BJ (cell line): Measurements from ENCODE around the gene IL1A. TPM values are rescaled to one million over a fixed set of nuclear protein-coding genes. Genes with fewer than 3 reads are reported as not detected.

ENCODE experiments used
- CTCF ChIA-PET: fragments of 350-600 bp; formaldehyde crosslinking; extraction: SDS; loops from one replicate; lab custom pipeline; 2021; ENCODE audit warnings: antibody characterized with exemption, inconsistent platforms; lab: Yijun Ruan, JAX
- POLR2A ChIA-PET: fragments of 300-600 bp; sonication (Branson Sonifier 250); formaldehyde crosslinking; extraction: SDS; loops from one replicate; lab custom pipeline; 2021; ENCODE audit warnings: antibody characterized with exemption; lab: Charles Lee
- DNase-seq: peaks from one replicate; pipeline ENCODE4 v3.0.0-alpha.2; 2011; ENCODE audit warnings: low read depth
- H3K27me3 ChIP-seq: 2 replicates; pipeline ENCODE4 v1.6.0; 2011; ENCODE audit warnings: low read length; ENCODE audit not compliant: control insufficient read depth, insufficient read depth
- H3K36me3 ChIP-seq: 2 replicates; pipeline ENCODE4 v1.5.1; 2011; ENCODE audit warnings: low read length; ENCODE audit not compliant: control insufficient read depth, insufficient read depth
- H3K4me3 ChIP-seq: 2 replicates; pipeline ENCODE4 v1.5.1; 2011; ENCODE audit warnings: low read depth, mild to moderate bottlenecking, control low read depth, low read length
- polyA plus RNA-seq: library from polyadenylated mRNA; depleted of rRNA; stranded (reverse); fragments of >200 nt; gene quantifications from 2 replicates; pipeline ENCODE4 v1.2.3, GENCODE V29; 2011
- TF ChIP-seq, protein P1 (sequence below): IDR thresholded peaks from 2 replicates; pipeline ENCODE4 v1.5.1; 2011; ENCODE audit warnings: low read depth, mild to moderate bottlenecking, control low read depth, inconsistent platforms, low read length, moderate library complexity; ENCODE audit not compliant: insufficient read depth

The IL1A gene
- polyA plus RNA-seq, 1 experiment = 0.11 TPM

DNA sequence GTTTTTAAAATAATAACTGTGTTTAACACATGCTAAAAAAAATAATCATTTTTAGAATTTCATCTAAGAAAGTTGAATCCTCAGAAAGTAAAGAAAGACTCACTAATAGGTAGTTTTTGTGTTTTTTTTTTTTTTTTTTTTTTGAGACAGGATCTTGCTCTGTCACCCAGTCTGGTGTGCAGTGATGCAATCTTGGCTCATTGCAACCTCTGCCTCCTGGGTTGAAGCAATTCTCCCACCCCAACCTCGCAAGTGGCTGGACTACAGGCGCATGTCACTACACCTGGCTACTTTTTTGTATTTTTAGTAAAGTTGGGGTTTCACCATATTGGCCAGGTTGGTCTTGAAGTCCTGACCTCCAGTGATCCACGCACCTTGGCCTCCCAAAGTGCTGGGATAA, 27.0 kb downstream of the IL1A start:
- Histone ChIP-seq H3K4me3 (no peak overlapping the region), H3K36me3 (no peaks in the 10 kb centered on the region), H3K27me3 (no peaks in the 10 kb centered on the region)
- POLR2A ChIA-PET = no interaction called here
- CTCF ChIA-PET = interaction anchor here (1.0 kb wide), 1 partner anchor 76 kb away, joined by 3 read pairs; no protein-coding TSS in a partner anchor
- TF ChIP-seq, protein P1, sequence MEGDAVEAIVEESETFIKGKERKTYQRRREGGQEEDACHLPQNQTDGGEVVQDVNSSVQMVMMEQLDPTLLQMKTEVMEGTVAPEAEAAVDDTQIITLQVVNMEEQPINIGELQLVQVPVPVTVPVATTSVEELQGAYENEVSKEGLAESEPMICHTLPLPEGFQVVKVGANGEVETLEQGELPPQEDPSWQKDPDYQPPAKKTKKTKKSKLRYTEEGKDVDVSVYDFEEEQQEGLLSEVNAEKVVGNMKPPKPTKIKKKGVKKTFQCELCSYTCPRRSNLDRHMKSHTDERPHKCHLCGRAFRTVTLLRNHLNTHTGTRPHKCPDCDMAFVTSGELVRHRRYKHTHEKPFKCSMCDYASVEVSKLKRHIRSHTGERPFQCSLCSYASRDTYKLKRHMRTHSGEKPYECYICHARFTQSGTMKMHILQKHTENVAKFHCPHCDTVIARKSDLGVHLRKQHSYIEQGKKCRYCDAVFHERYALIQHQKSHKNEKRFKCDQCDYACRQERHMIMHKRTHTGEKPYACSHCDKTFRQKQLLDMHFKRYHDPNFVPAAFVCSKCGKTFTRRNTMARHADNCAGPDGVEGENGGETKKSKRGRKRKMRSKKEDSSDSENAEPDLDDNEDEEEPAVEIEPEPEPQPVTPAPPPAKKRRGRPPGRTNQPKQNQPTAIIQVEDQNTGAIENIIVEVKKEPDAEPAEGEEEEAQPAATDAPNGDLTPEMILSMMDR = no peak
- no peak for DNase-seq

DNA sequence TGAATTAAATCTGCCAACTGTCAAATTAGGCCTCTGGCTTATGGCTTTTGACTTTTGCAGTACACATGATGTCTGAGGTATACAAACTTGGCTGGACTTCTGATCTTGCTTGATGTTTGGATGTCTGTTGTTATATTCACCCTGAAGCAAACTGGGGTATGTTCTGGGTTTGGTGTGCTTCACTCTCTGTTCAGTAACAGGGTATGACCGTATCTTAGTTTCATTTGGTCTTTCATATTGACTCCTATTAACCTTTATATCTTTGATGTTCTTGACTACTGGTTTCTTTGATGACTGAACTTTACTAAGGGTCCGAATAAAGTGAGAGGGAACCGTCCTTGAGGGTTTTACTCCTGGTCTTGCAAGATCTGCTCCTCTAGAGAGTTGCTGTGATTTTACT, 28.1 kb downstream of the IL1A start:
- ChIA-PET CTCF (interaction anchor here (1.0 kb wide), 1 partner anchor 77 kb away, joined by 3 read pairs; no protein-coding TSS in a partner anchor), POLR2A (no interaction called here)
- H3K4me3 ChIP-seq = no peak overlapping the region
- no peak for DNase-seq
- H3K36me3 ChIP-seq = no peaks in the 10 kb centered on the region
- TF ChIP-seq, protein P1 = no peak
- no peaks in the 10 kb centered on the region for H3K27me3 ChIP-seq

DNA sequence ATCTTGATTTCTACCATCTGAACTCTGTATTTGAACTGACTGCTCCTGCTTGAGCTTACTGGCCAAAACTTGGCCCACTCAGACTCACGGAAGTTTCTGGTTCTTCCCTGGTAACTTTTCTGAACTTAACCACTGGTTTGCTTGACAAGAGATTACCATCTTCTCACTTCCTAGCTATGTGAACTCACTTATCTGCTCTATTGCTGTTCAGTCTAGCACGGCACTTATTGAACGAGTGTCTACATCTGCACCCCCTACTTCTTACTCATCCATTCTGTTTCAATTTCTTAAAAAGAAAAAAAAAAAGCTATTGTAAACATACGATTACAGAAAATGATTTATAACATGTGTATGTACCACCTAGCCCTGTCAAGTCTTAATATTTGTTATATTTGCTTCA, 28.8 kb downstream of the IL1A start:
- POLR2A ChIA-PET = no interaction called here

DNA sequence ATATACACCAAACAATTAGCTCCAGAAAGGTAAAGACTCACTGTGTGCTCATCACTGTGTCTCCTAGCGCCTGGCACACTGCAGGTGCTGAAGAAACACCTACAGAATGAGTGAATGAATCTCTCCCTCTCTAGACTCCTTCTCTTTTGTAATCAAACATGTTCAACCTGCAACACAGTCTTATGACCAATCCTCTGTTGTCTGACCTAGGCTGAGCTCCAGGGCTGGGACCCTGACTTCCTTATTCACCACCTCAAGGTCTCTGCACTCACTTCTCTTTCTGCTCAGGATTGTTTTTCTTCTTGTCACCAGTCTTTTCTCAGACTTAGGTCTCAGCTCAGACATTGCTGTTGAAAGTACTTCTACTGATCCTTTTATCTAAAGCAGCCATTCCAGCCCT, 29.7 kb downstream of the IL1A start:
- TF ChIP-seq, protein P1 = no peak
- Histone ChIP-seq H3K27me3 (no peaks in the 10 kb centered on the region), H3K4me3 (no peak overlapping the region), H3K36me3 (no peaks in the 10 kb centered on the region)
- no peak for DNase-seq
- ChIA-PET POLR2A (no interaction called here), CTCF (interaction anchor here (1.3 to 4.8 kb wide), 4 partner anchors 16 to 204 kb away, joined by 4 to 62 read pairs (median 8); no protein-coding TSS in a partner anchor)

More for the DNA sequence above, 28.8 kb downstream of the IL1A start:
- H3K27me3 ChIP-seq = no peaks in the 10 kb centered on the region
- no peaks in the 10 kb centered on the region for H3K36me3 ChIP-seq
- TF ChIP-seq, protein P1 = no peak
- no peak overlapping the region for H3K4me3 ChIP-seq
- CTCF ChIA-PET = interaction anchor here (0.9 to 4.8 kb wide), 3 partner anchors 16 to 187 kb away, joined by 3 to 62 read pairs (median 4); no protein-coding TSS in a partner anchor
- DNase-seq = no peak

DNA sequence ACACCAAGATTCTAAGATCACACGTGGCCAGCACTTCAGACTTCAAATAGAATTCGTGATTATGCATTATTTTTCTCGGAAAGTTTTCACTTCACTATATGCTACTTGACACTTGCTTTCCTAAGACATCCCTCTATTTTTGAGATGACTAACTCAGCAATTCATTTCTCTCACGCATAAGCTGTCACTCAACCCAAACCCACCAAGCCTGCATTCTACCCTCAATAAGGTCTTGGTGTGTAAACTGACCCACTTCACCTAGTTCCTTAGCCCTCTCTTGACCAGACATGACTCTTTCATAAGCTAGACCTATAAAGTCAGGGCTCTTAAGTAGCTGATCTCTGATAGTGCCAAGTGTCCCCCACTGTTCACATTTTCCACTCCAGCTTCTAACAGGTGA, 31.6 kb downstream of the IL1A start:
- TF ChIP-seq, protein P1 = no peak

More for the DNA sequence above, 31.6 kb downstream of the IL1A start:
- Histone ChIP-seq H3K27me3 (no peaks in the 10 kb centered on the region), H3K4me3 (no peak overlapping the region), H3K36me3 (no peaks in the 10 kb centered on the region)
- POLR2A ChIA-PET = interaction anchor here (0.7 kb wide), 1 partner anchor 129 kb away, joined by 3 read pairs; no protein-coding TSS in a partner anchor
- CTCF ChIA-PET = interaction anchor here (1.6 to 4.8 kb wide), 3 partner anchors 26 to 189 kb away, joined by 4 to 62 read pairs (median 11); no protein-coding TSS in a partner anchor
- no peak for DNase-seq
